DMS53 treated with DMSO at 0.1 percent for 48 hours (cell line): ENCODE measurements around the gene PET100.
"Not testable (repeated sequence)": the region's sequence is repeated elsewhere in the genome, so short reads cannot be mapped to it uniquely, and the experiment has no call there.

Experiments
- DNase-seq: peaks from one replicate; lab custom pipeline; 2025; ENCODE audit not compliant: unreplicated experiment; lab: John Stamatoyannopoulos, UW

The PET100 gene

DNA sequence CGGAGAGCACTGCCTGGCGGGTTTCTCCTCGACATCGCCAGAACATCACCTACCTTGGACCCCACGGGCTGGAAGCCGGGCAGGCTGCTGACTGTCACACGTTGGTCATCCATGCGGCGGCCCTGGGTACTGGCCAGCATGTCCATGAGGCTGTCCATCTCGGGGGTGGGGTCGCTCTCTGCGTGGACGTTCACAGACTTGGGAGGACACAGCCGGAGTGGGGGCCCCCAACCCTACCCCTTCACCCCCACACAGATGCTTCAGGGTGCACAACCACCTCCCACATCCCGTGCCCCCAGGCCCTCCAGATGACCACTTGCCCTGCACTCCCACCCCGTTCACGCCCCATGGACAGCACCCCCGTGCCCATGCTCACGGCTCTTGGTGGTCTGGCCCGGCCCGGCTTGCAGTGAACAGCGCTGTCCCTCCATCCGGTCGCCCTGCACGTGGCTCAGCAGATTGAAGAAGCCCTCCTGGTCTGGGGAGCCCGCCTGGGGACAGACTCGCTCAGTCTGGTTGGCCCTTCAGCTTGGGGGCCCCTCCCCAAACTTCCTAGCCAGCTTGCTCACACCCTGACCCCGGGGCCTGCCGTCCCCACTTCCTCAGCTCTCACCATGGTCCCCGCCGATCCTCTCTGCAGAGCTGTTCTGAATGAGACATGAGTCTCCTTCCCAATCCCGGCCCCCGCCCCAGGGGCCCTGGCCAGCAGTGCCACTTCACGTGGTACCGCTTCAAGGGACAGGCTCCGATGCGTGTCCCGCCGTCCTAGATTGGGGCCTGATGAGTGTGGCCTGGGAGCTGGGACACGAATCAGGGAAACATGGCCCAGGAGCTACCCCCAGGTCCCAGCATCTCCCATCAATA, 3.0 kb downstream of the PET100 start:
- DNase-seq = no peak

DNA sequence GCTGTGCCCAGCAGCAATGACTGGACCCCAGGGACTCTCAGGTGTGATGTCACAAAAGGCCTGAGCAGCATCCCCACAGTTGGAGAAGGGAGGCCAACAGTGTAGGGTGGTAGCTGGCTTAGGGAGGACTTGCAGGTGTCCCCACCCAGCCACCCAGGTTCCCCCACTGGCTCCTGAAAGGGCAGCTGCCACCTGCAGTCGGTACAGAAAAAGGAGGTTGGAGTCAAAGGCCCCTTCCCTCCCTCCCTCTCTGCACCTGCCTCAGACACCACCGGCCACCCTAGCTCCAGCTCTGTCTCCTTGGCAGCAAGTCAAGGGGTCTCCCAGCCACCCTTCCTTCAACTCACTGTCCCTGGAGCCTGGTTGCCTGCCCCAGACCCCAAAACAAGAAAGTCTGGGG, 4.1 kb downstream of the PET100 start, which contains the start of gene PCP2:
PCP2 (minus strand) TSS at position 22 of the 400 bp plus-strand sequence. CDS start 262 bp downstream, outside the sequence.
- DNase-seq = no peak

DNA sequence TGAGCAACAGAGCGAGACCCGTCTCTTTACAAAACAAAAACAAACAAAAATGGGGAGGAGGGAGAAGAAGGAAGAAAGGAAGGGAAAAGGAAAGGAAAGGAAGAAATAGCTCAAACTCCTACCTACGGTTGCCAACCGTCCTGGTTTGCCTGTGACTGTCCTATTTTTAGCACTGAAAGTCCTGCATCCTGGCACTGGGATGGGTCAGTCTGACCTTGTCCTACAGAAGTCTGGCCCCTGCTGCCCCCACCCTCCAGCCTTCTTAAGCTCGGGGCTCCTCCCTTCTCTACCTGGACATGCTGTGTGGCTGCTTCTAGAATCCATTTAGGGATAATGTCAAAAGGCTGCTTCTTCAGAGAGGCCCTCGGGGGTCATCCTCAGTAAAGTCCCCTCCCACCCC, 6.1 kb downstream of the PET100 start:
- no peak for DNase-seq

DNA sequence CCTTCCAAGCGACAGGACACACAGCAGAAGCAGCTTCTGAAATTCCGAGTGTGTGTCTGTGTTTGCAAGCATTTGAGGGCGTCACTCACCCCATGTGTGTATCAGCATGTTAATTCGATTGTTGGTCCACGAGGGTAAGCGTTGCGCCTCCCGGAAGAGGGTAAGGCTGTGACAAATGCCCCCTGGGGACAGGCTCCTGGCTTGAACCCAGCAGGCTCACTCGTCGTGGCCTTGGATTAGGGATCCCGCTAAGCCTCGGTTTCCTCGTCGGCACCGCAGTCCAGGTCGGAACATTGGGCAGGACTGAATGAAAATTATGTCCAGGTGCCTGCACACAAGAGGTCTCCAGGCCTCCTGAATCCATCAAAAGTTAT, 6.7 kb downstream of the PET100 start:
- no peak for DNase-seq

DNA sequence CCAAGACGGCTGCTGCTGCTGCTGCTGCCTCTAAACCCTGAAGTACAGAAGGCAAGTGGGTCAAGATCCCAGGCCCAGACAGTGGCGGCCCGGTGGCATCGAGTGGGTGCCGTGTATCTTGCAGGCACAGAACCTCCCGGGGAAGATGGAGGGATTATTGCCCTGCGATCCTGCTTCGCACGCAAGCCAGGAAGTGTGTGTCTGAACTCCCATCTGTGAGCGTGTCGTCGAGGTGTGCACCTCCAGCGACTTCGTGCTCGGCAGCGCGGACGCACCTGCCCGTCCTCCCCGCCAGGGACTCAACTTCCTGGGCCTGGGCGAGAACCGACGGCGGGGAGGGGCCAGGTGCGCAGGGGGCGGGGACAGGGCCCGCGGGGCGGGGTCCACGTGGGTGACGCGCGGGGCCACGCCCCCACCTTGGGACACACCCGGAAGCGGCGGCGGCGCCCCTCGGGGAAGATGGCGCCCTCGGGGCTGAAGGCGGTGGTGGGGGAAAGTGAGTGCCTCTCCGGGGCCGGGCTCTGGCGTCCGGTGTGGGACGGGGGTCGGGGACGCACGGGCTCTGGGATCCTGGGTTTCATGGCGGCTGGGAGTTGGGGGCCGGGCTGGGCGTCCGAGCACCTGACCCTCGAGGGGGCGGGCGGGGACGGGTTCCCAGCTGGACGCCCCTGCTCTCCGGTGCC, 7.2 kb downstream of the PET100 start, which contains the start of gene STXBP2:
STXBP2 (plus strand) TSS at position 420 of the 683 bp plus-strand sequence; CDS start at position 460, 40 bp downstream.
- DNase-seq = peak; percentile 42

DNA sequence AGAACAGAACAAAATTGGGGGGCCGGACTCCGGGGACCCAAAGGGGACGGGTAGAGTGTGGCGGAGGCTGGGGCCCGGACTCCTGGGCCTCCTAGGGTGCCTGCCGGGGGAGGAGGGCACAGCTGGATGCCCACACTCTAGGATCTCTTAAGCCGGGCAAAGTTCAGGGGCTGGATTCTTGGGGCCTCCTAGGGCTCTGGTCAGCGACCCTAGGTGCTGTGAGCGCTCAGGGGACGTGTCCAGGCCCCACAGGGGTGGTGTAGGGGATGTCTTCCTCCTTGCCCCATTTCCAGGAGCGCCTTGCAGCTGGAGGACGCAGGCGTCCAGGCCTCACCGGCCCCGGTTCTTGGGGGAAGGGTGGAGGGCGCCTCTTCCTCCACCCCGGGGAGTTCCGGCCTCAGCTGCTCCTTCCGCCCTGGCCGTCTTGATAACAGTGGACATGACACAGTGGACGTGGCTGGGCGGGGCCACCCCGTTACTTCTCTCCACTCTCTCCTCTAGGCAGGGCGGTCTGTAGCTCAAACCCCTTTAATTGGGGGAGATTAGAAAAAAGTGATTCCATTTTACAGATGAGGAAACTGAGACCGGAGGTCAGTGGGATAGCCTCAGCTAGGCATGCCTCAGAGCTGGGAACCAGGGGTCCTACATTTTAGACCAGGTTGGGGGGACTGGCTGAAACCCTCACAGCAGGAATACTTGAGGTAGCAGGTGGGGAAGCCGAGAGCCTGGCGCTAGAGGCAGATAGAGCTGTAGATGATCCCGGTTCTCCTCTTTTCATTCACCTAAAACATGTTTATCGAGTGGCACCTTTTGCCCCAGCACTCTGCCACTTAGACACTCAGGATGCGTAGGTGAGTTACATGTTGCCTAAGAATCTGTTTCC, 8.0 kb downstream of the PET100 start:
- no peak for DNase-seq

DNA sequence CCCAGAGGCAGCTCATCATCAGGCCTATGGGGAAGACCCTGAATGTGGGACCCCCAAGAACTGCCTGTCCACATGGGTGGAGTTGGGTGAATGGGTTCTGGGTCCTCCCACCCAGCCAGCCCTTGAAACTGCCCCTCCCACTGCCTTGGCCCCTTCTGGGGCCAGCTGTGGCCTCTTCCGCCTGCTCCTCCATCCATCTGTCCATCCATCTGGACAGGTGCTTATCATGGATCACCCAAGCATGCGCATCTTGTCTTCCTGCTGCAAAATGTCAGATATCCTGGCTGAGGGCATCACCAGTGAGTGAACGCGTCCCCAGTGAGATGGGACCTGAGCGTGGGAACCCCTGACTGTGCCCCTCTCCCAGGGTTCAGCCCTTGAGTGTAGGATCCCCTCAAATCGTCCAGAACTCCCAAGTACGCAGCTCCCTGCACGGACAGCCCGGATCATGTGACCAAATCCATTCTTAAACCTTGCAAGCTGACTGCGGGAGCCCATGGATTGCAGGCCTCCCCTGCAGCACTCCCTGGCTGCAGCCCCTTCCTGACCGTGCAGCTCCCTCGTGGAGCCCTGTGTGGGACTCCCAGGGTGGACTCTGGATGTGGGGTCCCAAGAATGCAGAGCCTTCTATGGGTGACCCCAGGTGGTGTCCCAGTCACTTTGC, 9.3 kb downstream of the PET100 start:
- no peak for DNase-seq

DNA sequence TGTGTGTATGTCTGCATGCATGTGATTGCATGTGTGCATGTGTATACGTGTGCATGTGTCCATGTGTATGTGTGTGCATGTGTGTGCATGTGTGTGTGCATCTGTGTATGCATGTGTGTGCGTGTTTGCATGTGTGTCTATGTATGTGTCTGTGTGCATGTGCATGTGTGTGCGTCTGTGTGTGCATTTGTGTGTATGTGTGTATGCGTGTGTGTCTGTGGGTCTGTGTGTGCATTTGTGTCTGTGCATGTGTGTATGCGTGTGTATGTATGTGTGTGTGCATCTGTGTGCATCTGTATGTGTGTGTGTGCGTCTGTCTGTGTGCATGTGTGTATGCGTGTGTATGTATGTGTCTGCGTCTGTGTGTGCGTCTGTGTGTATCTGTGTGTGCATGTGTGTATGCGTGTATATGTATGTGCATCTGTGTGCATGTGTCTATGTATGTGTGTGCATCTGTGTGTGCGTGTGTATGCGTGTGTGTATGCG, 10.3 kb downstream of the PET100 start:
- DNase-seq = no peak

DNA sequence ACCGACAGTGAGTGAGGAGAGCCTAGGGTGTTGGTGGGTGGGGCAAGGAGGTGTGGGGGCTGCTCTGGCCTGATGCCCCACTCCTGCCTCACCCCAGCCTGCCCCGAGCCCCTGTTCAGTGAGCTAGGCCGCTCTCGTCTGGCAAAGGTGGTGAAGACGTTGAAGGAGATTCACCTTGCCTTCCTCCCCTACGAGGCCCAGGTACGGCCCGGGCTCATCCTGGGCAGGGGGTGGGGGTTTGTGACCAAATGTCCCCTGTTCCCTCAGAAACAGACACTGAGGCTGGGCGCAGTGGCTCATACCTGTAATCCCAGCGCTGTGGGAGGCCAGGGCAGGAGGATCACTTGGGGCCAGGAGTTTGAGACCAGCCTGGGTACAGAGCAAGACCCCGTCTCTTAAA, 11.2 kb downstream of the PET100 start:
- DNase-seq = no peak

DNA sequence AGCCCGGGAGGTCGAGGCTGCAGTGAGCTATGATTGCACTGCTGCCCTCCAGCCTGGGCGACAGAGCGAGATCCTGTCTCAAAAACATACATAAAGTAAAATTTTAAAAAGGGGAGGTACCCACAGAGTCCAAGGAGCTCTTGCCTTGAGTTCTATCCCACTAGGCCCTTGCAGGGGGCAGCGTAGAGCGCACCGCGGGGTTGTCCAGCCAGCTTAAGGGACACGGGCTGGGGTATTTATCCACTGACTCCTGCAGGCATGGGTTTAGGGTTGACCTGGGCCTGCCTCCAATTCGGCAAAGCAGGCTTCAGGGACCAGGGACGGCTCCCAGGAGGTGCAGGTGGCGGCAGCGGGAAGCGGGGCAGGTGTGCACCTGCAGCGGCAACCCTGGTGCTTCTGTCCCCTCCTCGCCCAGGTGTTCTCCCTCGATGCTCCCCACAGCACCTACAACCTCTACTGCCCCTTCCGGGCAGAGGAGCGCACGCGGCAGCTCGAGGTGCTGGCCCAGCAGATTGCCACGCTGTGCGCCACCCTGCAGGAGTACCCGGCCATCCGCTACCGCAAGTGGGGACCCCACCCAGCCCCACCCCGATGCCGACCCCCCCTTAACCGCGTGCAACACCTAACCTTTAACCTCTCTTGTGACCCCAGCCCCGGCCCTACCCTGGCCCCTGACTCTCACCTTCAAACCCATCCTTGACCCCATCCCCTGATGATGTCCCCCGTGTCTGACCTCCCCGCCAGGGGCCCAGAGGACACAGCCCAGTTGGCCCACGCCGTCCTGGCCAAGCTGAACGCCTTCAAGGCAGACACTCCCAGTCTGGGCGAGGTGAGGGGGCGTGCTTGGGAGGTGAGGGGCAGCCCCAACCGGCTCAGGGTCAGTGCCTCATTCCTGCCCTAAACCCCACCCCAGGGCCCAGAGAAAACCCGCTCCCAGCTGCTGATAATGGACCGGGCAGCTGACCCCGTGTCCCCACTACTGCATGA, 12.0 kb downstream of the PET100 start:
- DNase-seq = no peak

DNA sequence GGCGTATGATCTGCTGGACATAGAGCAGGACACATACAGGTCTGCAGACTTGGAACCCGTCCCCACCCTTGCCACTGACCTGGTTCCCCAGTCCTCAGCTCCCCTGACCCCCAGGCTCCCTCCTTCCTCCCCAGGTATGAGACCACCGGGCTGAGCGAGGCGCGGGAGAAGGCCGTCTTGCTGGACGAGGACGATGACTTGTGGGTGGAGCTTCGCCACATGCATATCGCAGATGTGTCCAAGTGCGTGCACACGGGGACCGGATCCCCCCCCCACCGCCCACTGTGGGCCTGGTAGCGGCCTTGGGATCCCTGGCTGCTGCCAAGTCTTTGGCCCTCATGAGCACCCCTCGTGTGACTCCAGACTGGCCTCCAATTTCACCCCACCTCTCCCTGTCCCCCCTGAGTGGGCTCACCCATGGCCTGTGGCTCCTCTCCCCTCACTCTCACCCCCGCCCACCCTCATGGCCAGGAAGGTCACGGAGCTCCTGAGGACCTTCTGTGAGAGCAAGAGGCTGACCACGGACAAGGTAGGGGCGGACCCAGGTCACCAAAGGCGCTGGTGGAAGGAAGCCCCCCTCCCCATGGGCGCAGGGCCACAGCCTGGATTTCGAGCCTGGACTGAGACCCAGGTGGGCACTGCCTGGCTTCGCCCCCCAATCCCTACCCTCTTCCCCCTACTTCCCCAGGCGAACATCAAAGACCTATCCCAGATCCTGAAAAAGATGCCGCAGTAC, 12.9 kb downstream of the PET100 start:
- DNase-seq = no peak

DNA sequence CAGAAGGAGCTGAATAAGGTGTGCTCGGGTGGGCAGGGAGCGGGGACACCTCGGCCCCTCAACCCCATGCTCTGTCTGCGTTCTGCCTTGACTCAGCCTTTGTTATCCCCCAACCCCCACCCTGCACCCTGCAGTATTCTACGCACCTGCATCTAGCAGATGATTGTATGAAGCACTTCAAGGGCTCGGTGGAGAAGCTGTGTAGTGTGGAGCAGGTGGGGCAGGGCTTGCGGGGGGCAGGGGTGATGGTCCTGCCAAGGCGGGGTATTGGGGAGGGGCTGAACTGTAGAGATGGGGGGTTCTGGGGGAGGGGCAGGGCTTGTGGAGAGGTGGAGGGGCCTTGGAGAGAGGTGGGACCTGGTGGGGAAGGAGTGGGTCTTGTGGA, 13.4 kb downstream of the PET100 start:
- DNase-seq = no peak

DNA sequence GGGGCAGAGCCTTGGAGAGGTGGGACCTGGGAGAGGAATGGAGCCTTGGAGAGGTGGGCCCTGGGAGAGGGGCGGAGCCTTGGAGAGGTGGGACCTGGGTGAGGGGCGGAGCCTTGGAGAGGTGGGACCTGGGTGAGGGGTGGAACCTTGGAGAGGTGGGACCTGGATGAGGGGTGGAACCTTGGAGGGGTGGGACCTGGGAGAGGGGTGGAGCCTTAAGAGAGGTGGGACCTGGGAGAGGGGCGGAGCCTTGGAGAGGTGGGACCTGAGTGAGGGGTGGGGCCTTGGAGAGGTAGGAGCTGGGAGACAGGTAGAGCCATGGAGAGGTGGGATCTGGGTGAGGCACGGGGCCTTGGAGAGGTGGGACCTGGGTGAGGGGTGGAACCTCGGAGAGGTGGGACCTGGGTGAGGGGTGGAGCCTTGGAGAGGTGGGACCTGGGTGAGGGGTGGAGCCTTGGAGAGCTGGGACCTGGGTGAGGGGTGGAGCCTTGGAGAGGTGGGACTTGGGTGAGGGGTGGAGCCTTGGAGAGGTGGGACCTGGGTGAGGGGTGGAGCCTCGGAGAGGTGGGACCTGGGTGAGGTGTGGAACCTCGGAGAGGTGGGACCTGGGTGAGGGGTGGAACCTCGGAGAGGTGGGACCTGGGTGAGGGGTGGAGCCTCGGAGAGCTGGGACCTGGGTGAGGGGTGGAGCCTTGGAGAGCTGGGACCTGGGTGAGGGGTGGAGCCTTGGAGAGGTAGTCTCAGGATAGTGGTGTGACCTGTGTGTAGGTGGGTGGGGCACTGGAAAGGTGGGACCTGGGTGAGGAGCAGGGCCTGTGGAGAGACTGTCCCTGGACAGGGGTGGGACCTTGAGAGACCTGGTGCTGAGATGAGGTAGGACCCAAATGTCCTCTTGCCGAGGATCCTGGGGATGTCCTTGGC, 14.3 kb downstream of the PET100 start:
- not testable (repeated sequence) for DNase-seq

DNA sequence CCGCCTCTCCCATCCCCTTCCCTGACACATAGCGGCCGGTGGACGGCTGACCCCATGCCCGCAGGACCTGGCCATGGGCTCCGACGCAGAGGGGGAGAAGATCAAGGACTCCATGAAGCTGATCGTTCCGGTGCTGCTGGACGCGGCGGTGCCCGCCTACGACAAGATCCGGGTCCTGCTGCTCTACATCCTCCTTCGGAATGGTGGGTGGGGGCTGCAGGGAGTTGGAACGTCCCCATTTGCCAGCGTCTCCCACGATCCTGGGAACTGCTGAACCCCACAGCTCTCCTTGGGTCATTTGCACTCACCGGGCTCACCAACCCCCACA, 14.9 kb downstream of the PET100 start:
- DNase-seq = no peak

DNA sequence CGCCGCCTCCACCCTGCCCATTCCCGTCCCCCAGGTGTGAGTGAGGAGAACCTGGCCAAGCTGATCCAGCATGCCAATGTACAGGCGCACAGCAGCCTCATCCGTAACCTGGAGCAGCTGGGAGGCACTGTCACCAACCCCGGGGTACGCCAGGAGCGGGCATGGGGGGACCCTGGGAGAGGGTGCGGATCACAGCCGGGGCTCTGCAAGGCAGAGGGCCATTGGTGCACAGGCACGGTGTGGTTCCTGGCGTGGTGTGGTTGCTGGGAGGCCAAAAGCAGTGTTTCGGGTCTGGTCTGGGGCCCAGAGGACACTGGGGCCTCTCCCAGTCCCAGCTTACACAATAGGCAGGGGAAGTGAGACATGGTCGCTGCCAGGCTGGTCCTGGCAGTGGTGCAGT, 15.6 kb downstream of the PET100 start:
- DNase-seq = no peak

DNA sequence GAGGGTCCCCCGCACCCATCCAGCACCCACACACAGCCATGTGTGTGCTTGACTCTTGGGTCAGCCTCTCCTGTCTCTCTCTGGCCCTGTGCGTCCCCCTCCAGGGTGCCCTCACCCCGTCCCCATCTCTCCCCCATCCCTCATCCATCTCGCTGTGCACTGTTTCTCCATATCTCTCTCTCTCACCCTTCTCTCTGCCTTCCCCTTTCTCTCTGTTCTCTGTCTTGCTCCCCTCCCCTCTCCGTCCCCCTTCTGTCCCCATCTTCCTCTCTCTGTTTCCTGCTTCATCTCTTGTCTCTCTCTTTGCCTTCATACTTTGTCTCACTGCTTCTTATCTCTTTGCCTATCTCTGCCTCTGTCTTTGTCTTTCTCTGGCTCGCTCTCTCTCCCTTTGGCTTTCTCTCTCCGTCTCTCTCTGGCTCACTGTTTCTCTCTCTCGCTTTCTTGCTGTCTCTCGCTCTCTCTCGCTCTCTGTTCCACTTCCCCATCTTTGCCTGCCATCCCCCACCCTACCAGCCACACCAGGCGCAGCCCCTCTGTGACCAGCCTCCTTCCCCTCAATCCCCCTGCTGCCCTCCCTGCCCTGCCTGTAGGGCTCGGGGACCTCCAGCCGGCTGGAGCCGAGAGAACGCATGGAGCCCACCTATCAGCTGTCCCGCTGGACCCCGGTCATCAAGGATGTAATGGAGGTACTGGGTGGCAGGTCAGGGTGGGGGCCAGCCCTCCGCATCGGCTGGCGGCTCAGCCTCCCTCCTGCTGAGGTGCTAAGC, 16.2 kb downstream of the PET100 start:
- DNase-seq = no peak

DNA sequence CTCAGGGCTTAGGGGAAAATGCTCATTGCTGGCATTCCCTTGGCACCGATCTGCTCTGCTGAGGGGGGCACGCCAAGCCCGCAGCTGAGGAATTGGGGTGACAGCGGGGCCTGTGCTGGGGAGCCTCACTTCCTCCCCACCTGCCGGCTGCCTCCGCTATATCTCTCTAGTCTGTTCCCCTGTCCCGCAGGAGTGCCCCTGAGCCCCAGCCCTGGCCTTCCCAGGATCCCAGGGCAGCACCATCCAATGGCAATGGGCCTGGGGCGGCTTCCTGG, 16.8 kb downstream of the PET100 start:
- DNase-seq = no peak
